GM23248 (cell line): ENCODE data around the gene CD96.

ENCODE experiments used
- EZH2 ChIP-seq: fragments of 200-600 bp; sonication (generic); IDR thresholded peaks from 2 replicates; pipeline ENCODE4 v1.6.1; 2018; ENCODE audit warnings: antibody characterized with exemption, mild to moderate bottlenecking; ENCODE audit not compliant: insufficient read depth, poor library complexity, severe bottlenecking
- EZH2phosphoT487 ChIP-seq: fragments of 200-600 bp; sonication (generic); IDR thresholded peaks from 2 replicates; pipeline ENCODE4 v1.6.1; 2018; ENCODE audit warnings: antibody characterized with exemption, moderate library complexity, mild to moderate bottlenecking, low read depth; ENCODE audit not compliant: insufficient read depth

GRCh38 chr3:111582120-111582474 lies 40.1 kb downstream of the CD96 start:
- TF ChIP-seq EZH2 (no peak), EZH2phosphoT487 (no peak)
